ENCODE data around the gene LAMB3. TPM values are rescaled to one million over a fixed set of nuclear protein-coding genes. Genes with fewer than 3 reads are reported as not detected.

The LAMB3 gene
- polyA plus RNA-seq, 1 experiment, result 4.4 TPM

DNA sequence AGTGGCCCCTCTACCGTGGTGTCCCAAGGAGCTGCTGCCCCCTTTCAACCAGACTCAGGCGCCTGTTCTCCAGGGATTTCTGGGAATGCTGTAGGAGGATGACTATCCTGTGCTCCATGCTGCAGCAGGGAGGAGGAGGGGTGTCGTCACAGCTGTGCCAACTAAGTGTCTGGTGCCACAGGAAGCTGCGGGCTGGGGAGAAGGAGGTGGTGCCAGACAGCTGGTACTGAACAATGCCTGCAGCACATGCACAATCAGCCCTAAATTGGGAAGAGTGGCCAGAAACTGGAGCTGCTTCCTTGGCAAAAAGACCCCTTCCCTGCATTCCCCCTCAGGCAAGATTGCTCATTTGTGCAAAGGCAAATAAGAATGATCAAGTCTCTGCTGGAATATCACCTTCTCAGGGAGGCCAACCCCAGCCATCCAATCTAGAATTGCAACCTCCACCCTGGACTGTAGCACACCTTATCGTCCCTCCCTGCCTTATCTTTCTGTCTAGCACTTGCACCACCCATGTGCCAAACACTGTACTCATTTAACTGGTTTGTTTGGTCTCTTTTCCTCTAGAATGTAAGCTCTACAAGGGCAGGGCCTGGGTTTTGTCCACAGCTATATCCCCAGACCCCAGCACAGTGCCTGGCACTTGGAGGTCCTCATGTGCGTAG is 33.3 kb downstream of the LAMB3 start:
- H3K27me3 ChIP-seq (ENCODE audit: control insufficient read depth, insufficient read depth, low read length), result no peaks in the 10 kb centered on the region
- DNase-seq (ENCODE audit: low read depth), result no peak
- H3K4me3 ChIP-seq (ENCODE audit: low read depth, low read length), result no peak overlapping the region
- TF ChIP-seq, protein P1, sequence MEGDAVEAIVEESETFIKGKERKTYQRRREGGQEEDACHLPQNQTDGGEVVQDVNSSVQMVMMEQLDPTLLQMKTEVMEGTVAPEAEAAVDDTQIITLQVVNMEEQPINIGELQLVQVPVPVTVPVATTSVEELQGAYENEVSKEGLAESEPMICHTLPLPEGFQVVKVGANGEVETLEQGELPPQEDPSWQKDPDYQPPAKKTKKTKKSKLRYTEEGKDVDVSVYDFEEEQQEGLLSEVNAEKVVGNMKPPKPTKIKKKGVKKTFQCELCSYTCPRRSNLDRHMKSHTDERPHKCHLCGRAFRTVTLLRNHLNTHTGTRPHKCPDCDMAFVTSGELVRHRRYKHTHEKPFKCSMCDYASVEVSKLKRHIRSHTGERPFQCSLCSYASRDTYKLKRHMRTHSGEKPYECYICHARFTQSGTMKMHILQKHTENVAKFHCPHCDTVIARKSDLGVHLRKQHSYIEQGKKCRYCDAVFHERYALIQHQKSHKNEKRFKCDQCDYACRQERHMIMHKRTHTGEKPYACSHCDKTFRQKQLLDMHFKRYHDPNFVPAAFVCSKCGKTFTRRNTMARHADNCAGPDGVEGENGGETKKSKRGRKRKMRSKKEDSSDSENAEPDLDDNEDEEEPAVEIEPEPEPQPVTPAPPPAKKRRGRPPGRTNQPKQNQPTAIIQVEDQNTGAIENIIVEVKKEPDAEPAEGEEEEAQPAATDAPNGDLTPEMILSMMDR (IDR thresholded peaks at IDR 0.05; ENCODE audit: insufficient read depth, low read depth, low read length), result no peak
- no peaks in the 10 kb centered on the region for H3K36me3 ChIP-seq (ENCODE audit: control insufficient read depth, insufficient read depth, low read length)
- ChIA-PET POLR2A (no interaction called here), CTCF (interaction anchor here (0.9 to 2.2 kb wide), 10 partner anchors 8 to 68 kb away, joined by 3 to 11 read pairs (median 4); no protein-coding TSS in a partner anchor)

GRCh38 chr1:209618291-209618690 is 33.9 kb downstream of the LAMB3 start:
- POLR2A ChIA-PET, result no interaction called here

DNA sequence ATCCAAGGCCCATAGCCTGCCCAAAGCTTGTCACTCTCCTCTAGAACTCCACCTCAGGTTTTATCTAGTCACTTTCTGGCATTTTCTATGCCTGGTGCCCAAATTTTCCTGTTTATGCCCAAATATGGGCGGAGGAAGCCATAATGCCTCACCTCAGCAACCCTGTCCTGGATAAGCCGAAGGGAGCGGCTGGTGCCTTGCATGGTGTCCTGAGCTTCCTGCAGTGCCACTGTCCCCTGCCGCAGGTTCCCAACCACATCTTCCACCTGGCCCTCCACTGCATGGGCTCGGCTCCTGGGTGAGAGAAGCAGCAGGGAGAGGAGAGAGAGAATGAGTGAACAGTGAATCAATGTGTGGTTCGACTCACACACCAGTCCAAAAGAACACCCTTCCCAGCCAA is 34.5 kb downstream of the LAMB3 start:
- H3K27me3 ChIP-seq (ENCODE audit: control insufficient read depth, insufficient read depth, low read length), result no peaks in the 10 kb centered on the region; the same call in 1 of the 2 replicates
- H3K36me3 ChIP-seq (ENCODE audit: control insufficient read depth, insufficient read depth, low read length), result no peaks in the 10 kb centered on the region; the same call in 1 of the 2 replicates
- no peak for DNase-seq (ENCODE audit: low read depth)
- H3K4me3 ChIP-seq (ENCODE audit: low read depth, low read length), result no peak overlapping the region
- POLR2A ChIA-PET, result no interaction called here
- CTCF ChIA-PET, result interaction anchor here (0.8 to 3.1 kb wide), 6 partner anchors 9 to 42 kb away, joined by 3 to 16 read pairs (median 4); no protein-coding TSS in a partner anchor
- TF ChIP-seq, protein P1 (IDR thresholded peaks at IDR 0.05; ENCODE audit: insufficient read depth, low read depth, low read length), result no peak

More at GRCh38 chr1:209618291-209618690, 33.9 kb downstream of the LAMB3 start:
- TF ChIP-seq, protein P1 (IDR thresholded peaks at IDR 0.05; ENCODE audit: insufficient read depth, low read depth, low read length), result no peak
- no peaks in the 10 kb centered on the region for H3K27me3 ChIP-seq (ENCODE audit: control insufficient read depth, insufficient read depth, low read length)
- CTCF ChIA-PET, result interaction anchor here (0.9 to 2.2 kb wide), 8 partner anchors 9 to 69 kb away, joined by 3 to 8 read pairs (median 4); no protein-coding TSS in a partner anchor
- no peak for DNase-seq (ENCODE audit: low read depth)
- H3K4me3 ChIP-seq (ENCODE audit: low read depth, low read length), result no peak overlapping the region
- no peaks in the 10 kb centered on the region; the same call in 1 of the 2 replicates for H3K36me3 ChIP-seq (ENCODE audit: control insufficient read depth, insufficient read depth, low read length)

- no peak for DNase-seq (ENCODE audit: low read depth)
- TF ChIP-seq, protein P1 (IDR thresholded peaks at IDR 0.05; ENCODE audit: insufficient read depth, low read depth, low read length), result no peak
- no peaks in the 10 kb centered on the region; the same call in 1 of the 2 replicates for H3K36me3 ChIP-seq (ENCODE audit: control insufficient read depth, insufficient read depth, low read length)
- H3K4me3 ChIP-seq (ENCODE audit: low read depth, low read length), result no peak overlapping the region
- ChIA-PET CTCF (interaction anchor here (0.8 to 3.1 kb wide), 6 partner anchors 9 to 33 kb away, joined by 3 to 16 read pairs (median 4); partner anchors contain the start of gene CAMK1G), POLR2A (no interaction called here)
- no peaks in the 10 kb centered on the region; the same call in 1 of the 2 replicates for H3K27me3 ChIP-seq (ENCODE audit: control insufficient read depth, insufficient read depth, low read length)
Observed at GRCh38 chr1:209617047-209617673, 35.1 kb downstream of the LAMB3 start.

All from BJ (cell line).